C4-2B (cell line): Measurements from ENCODE around the gene DEFB132.

Source experiments
- CTCF ChIP-seq: fragments of 450-650 bp; conservative IDR thresholded peaks from 2 replicates; pipeline ENCODE4 v1.5.1; 2017; ENCODE audit warnings: mild to moderate bottlenecking
- ZFX ChIP-seq: fragments of 450-650 bp; IDR thresholded peaks from 2 replicates; pipeline ENCODE4 v1.6.1; 2017

GRCh38 chr20:210809-211502 is 46.6 kb upstream of the DEFB132 start:
- TF ChIP-seq ZFX (no peak), CTCF (no peak)
